Measurements from ENCODE around the gene LAYN.

DNA sequence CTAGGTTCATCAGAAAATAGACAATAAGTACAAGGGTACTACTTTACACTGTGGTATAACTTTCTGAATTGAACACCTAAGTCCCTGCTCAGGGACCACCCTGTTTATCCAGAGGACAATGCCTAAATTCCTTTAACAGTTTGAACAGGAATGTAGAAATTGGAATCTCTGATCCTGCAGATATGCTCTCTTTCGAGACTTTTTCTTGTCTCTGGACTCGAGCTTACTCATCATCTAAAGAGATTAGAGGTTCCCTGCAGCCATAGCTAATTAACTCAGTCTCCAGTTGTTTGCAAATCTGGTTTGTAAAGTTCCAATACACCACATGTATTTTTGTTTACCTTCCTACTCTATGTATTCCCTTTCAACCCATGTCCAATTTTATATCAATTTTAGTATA, 24.9 kb upstream of the LAYN start:
- TF ChIP-seq, protein P1, sequence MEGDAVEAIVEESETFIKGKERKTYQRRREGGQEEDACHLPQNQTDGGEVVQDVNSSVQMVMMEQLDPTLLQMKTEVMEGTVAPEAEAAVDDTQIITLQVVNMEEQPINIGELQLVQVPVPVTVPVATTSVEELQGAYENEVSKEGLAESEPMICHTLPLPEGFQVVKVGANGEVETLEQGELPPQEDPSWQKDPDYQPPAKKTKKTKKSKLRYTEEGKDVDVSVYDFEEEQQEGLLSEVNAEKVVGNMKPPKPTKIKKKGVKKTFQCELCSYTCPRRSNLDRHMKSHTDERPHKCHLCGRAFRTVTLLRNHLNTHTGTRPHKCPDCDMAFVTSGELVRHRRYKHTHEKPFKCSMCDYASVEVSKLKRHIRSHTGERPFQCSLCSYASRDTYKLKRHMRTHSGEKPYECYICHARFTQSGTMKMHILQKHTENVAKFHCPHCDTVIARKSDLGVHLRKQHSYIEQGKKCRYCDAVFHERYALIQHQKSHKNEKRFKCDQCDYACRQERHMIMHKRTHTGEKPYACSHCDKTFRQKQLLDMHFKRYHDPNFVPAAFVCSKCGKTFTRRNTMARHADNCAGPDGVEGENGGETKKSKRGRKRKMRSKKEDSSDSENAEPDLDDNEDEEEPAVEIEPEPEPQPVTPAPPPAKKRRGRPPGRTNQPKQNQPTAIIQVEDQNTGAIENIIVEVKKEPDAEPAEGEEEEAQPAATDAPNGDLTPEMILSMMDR (IDR thresholded peaks at IDR 0.05), result no peak
- no peak for TF ChIP-seq SMC3 (IDR thresholded peaks at IDR 0.05)
- TF ChIP-seq FOSL2 (IDR thresholded peaks at IDR 0.05), result no peak
- TF ChIP-seq FOSL2 (CRISPR knock-in tag; IDR thresholded peaks at IDR 0.05), result no peak
- TF ChIP-seq TP53 (CRISPR knock-in tag; IDR thresholded peaks at IDR 0.05), result no peak
- no peak for TF ChIP-seq POLR2AphosphoS2 (conservative IDR thresholded peaks at IDR 0.05; ENCODE audit: low read length)
- no peak for TF ChIP-seq BHLHE40 (IDR thresholded peaks at IDR 0.05; ENCODE audit: low read depth, low read length)
- TF ChIP-seq ZC3H11A (IDR thresholded peaks at IDR 0.05), result no peak
- no peak for TF ChIP-seq MAFK (IDR thresholded peaks at IDR 0.05; ENCODE audit: partially characterized antibody)
- no peak for TF ChIP-seq RAD21 (conservative IDR thresholded peaks at IDR 0.05 in 1 of 2, IDR thresholded peaks at IDR 0.05 in 1 of 2)
- TF ChIP-seq CHD2 (IDR thresholded peaks at IDR 0.05; ENCODE audit: low read length, partially characterized antibody), result no peak

All from A549 (cell line).